Measurements from ENCODE around the gene CSMD2.

DNA sequence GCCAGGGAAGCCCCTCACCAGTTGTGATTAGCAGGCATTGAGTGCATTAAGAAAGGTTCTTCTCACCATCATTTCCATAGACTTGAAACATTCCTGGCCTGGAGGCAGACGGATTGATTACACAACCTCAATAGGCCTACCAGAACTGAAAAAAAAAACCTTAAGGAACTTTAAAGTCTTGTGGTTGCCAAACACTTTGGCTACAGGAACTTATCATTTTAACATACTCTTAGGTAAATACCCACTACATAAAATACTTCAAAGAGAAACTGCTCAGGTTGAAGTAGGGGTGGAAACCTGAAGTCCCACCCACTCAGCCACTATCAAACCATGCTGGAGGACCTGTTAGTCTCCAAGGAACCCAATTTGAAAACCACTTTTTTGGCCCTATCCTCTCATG is 323.5 kb downstream of the CSMD2 start:
- no peak for TF ChIP-seq FOXM1 (IDR thresholded peaks at IDR 0.05; ENCODE audit: borderline replicate concordance, low read depth)
- TF ChIP-seq, protein P1, sequence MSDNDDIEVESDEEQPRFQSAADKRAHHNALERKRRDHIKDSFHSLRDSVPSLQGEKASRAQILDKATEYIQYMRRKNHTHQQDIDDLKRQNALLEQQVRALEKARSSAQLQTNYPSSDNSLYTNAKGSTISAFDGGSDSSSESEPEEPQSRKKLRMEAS (IDR thresholded peaks at IDR 0.05): no peak
- no peak for TF ChIP-seq TAF1 (IDR thresholded peaks at IDR 0.05; ENCODE audit: low read depth)
- TF ChIP-seq CREB1 (IDR thresholded peaks at IDR 0.05; ENCODE audit: low read depth): no peak
- TF ChIP-seq, protein P2, sequence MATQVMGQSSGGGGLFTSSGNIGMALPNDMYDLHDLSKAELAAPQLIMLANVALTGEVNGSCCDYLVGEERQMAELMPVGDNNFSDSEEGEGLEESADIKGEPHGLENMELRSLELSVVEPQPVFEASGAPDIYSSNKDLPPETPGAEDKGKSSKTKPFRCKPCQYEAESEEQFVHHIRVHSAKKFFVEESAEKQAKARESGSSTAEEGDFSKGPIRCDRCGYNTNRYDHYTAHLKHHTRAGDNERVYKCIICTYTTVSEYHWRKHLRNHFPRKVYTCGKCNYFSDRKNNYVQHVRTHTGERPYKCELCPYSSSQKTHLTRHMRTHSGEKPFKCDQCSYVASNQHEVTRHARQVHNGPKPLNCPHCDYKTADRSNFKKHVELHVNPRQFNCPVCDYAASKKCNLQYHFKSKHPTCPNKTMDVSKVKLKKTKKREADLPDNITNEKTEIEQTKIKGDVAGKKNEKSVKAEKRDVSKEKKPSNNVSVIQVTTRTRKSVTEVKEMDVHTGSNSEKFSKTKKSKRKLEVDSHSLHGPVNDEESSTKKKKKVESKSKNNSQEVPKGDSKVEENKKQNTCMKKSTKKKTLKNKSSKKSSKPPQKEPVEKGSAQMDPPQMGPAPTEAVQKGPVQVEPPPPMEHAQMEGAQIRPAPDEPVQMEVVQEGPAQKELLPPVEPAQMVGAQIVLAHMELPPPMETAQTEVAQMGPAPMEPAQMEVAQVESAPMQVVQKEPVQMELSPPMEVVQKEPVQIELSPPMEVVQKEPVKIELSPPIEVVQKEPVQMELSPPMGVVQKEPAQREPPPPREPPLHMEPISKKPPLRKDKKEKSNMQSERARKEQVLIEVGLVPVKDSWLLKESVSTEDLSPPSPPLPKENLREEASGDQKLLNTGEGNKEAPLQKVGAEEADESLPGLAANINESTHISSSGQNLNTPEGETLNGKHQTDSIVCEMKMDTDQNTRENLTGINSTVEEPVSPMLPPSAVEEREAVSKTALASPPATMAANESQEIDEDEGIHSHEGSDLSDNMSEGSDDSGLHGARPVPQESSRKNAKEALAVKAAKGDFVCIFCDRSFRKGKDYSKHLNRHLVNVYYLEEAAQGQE (IDR thresholded peaks at IDR 0.05; ENCODE audit: low read depth): no peak
- no peak for TF ChIP-seq EP300 (IDR thresholded peaks at IDR 0.05; ENCODE audit: borderline replicate concordance)
- TF ChIP-seq TEAD4 (IDR thresholded peaks at IDR 0.05): no peak
- TF ChIP-seq YY1 (IDR thresholded peaks at IDR 0.05; ENCODE audit: low read depth): no peak
- no peak for TF ChIP-seq TCF12 (IDR thresholded peaks at IDR 0.05; ENCODE audit: low read depth)
